HG02623 (cell line): Measurements from ENCODE around the gene FGFR3.
A peak's percentile ranks its signal among the peaks of the same experiment; 100 is the strongest.
"Not testable (repeated sequence)": the region's sequence is repeated elsewhere in the genome, so short reads cannot be mapped to it uniquely, and the experiment has no call there.

Source experiments
- ATAC-seq: cut with Tn5 transposase; IDR thresholded peaks from one replicate; pipeline ENCODE4 v1.9.1; 2021; ENCODE audit warnings: moderate library complexity; ENCODE audit not compliant: unreplicated experiment

The FGFR3 gene

GRCh38 chr4:1815096-1815996 lies 22.3 kb downstream of the FGFR3 start:
- no peak for ATAC-seq

GRCh38 chr4:1815997-1816860 lies 23.1 kb downstream of the FGFR3 start:
- no peak for ATAC-seq

- ATAC-seq, result no peak
These were observed 26.2 kb downstream of the FGFR3 start for GRCh38 chr4:1819284-1819683.

DNA sequence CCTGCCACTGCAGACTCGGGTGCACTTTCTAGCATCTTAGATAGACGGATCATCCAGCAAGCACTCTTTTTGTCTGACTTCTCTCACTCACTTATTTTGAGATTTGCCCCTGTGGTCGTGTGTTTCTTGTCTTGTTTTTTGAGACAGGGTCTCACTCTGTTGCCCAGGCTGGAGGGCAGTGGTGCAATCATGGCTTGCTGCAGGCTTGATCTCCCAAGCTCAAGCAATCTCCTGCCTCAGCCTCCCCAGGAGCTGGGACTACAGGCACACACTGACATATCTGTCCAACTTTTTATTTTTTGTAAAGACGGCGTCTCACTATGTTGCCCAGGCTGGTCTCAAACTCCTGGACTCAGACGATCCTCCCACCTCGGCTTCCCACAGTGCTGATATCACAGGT lies 26.7 kb downstream of the FGFR3 start:
- no peak for ATAC-seq

DNA sequence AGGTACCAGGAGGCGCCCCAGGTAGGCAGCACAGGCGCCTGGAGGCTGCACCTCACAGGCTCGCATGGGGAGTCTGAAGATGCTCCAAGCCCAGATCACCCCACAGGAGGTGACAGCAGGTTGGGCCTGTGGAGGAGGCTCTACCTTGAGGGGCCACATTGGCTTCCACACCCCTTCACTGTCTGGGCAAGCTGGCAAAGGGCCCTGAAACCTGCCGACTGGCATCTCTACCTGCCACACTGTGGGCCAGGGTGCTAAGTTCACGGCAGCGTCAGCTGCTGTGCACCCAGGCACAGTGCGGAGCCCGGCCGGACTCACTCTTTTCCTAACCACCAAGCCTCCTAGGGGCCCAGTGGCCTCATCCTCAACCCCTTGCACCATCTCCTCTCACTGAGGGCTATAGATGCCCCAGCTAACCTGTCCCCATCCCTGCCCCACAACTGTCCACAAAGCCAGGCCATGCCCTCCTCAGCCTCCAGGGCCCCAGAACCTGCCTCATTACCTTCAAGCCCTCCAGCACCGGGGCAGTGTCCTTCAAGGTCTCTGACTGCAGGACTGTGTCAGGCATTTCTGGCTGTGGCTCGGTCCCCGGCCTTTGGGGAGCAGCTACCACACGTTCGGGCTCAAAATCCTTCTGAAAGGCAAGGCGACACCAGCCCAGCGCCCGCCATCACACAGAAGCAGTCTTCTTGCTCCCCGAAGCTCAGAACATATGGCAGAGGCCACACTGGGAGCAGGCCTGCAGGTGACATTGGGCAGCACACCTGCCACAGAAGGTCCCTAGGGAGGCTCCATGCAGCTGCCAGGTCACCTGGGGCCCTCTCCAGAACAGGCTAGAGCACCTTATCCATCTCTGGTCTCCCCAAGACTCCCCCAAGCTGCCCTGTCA lies 28.8 kb downstream of the FGFR3 start:
- ATAC-seq, result no peak

GRCh38 chr4:1822568-1823544 lies 29.8 kb downstream of the FGFR3 start:
- no peak for ATAC-seq

- ATAC-seq, result no peak
These were observed 30.4 kb downstream of the FGFR3 start for GRCh38 chr4:1823545-1823932.

GRCh38 chr4:1824746-1825145 lies 31.7 kb downstream of the FGFR3 start:
- ATAC-seq, result no peak

- no peak for ATAC-seq
These were observed 32.2 kb downstream of the FGFR3 start for GRCh38 chr4:1825326-1825725.

GRCh38 chr4:1826531-1827350 lies 33.6 kb downstream of the FGFR3 start:
- ATAC-seq, result no peak

GRCh38 chr4:1830234-1830633 lies 37.1 kb downstream of the FGFR3 start:
- no peak for ATAC-seq

- no peak for ATAC-seq
These were observed 37.6 kb downstream of the FGFR3 start for GRCh38 chr4:1830642-1831228.

GRCh38 chr4:1831331-1831730 lies 38.2 kb downstream of the FGFR3 start:
- ATAC-seq, result no peak

- no peak for ATAC-seq
These were observed 39.6 kb downstream of the FGFR3 start for GRCh38 chr4:1832690-1833089.

DNA sequence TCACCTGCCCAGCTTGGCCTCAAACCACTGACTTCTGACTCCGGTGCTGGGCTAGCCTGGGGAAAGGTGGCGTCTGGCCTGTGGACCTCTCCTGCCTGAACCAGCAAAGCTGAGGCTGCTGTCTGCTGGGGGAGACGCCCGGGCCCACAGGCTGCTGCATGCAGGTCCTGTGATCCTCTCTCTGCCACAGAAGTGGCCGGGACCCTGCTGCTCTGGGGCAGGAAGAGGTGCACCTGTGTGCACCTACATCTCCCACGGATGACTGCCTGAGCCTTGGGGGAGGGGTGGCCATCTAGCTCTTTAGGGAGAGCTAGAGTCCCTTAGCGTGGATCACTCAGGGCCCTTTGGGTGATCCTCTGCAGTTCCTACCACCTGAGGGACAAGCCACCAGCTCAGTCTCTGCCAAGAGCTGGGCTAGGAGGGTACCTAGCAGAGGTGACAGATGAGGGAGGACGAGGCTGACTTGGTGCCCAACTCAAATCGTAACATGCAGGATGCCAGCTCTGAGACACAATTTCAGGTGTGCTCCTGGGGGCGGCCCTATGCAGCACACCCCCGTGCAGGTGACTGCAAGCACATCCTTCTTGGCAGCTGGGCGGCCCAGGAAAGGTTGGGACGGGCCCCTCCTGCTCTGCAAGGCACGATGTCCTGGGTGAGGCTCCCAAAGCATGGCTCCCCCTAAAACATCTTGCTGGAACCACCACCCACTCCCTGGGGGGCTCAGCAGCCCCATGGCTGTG lies 40.4 kb downstream of the FGFR3 start:
- ATAC-seq, result no peak

DNA sequence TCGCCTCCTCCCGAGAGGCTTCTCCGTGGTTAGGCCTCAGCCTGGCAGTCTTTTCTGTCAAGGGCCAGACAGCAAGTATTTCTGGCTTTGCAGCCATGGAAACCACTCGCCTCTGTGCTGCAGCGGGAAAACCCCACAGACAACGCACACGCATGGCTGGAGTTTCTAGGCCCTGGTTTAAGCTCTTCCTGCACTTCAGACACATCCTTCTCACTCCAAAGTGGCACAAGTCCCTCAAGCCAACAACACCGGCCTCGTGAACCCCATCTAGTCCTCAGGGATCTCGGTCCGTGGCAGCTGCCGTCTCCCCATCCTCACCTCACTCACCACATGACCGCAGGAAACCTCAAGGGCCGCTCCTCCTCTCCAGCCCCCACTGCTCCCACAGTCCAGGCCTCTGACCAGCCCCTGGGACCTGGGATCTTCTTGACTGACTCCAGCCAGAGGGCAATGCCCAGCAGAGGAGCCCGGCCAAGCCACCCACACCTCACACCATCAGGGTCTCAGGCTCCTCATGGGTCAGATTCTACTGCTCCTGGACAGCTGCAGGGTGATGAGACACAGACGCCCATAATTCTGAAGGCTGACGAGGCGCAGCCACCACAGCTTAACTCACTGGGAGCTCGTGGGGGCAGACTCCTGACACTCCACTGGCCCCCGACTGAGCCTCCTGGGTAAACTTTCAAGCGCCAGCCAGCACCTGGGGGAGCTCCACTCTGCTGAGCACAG lies 41.1 kb downstream of the FGFR3 start:
- peak; percentile 64 for ATAC-seq

GRCh38 chr4:1835836-1836235 lies 42.7 kb downstream of the FGFR3 start:
- not testable (repeated sequence) for ATAC-seq
